ENCODE results near the gene SMOC2.

- TF ChIP-seq TEAD2 (CRISPR knock-in tag; IDR thresholded peaks at IDR 0.05) (no peak), ZNF124 (CRISPR knock-in tag; IDR thresholded peaks at IDR 0.05) (no peak), POLR2A (IDR thresholded peaks at IDR 0.05; ENCODE audit: insufficient read depth in 1 of 2, low read depth in 2 of 2, low read length in 2 of 2) (no peak), ATF4 (CRISPR knock-in tag; IDR thresholded peaks at IDR 0.05) (no peak), GABPA (IDR thresholded peaks at IDR 0.05; ENCODE audit: low read depth, low read length) (no peak), GABPA (CRISPR knock-in tag; IDR thresholded peaks at IDR 0.05; ENCODE audit: low read depth) (no peak), ELF1 (CRISPR knock-in tag; IDR thresholded peaks at IDR 0.05) (no peak), NFE2 (CRISPR knock-in tag; IDR thresholded peaks at IDR 0.05) (no peak)
- TF ChIP-seq, protein P1, sequence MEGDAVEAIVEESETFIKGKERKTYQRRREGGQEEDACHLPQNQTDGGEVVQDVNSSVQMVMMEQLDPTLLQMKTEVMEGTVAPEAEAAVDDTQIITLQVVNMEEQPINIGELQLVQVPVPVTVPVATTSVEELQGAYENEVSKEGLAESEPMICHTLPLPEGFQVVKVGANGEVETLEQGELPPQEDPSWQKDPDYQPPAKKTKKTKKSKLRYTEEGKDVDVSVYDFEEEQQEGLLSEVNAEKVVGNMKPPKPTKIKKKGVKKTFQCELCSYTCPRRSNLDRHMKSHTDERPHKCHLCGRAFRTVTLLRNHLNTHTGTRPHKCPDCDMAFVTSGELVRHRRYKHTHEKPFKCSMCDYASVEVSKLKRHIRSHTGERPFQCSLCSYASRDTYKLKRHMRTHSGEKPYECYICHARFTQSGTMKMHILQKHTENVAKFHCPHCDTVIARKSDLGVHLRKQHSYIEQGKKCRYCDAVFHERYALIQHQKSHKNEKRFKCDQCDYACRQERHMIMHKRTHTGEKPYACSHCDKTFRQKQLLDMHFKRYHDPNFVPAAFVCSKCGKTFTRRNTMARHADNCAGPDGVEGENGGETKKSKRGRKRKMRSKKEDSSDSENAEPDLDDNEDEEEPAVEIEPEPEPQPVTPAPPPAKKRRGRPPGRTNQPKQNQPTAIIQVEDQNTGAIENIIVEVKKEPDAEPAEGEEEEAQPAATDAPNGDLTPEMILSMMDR (CRISPR knock-in tag; IDR thresholded peaks at IDR 0.05), result no peak
These were observed 105.2 kb downstream of the SMOC2 start for GRCh38 chr6:168546151-168546550.

All from HepG2 (cell line).